RWPE2 (cell line): ENCODE results near the gene SCUBE1.

Source experiments
- ATAC-seq: fragments of 200-7000 bp; cut with Tn5 transposase; 3 replicates; pipeline ENCODE4 v1.9.1; 2021; ENCODE audit warnings: low read depth
- DNase-seq: peaks from one replicate; pipeline ENCODE4 v3.0.0-alpha.2; 2020; ENCODE audit warnings: low spot score
- H3K27ac ChIP-seq: fragments of 450-650 bp; 2 replicates; pipeline ENCODE4 v1.5.1; 2017; ENCODE audit warnings: mild to moderate bottlenecking; ENCODE audit not compliant: poor library complexity, severe bottlenecking
- H3K27me3 ChIP-seq: fragments of 250-450 bp; sonication (Bioruptor Pico); 2 replicates; pipeline ENCODE4 v1.5.1; 2021; ENCODE audit warnings: mild to moderate bottlenecking, moderate library complexity; ENCODE audit not compliant: insufficient read depth, poor library complexity, severe bottlenecking
- H3K36me3 ChIP-seq: fragments of 250-450 bp; sonication (Bioruptor Pico); 2 replicates; pipeline ENCODE4 v1.5.1; 2020; ENCODE audit warnings: low read depth, mild to moderate bottlenecking, moderate library complexity
- H3K4me1 ChIP-seq: fragments of 250-450 bp; sonication (Bioruptor Pico); 2 replicates; pipeline ENCODE4 v1.5.1; 2021; ENCODE audit warnings: mild to moderate bottlenecking, moderate library complexity; ENCODE audit not compliant: insufficient read depth, poor library complexity, severe bottlenecking
- H3K4me3 ChIP-seq: fragments of 250-450 bp; sonication (Bioruptor Pico); 2 replicates; pipeline ENCODE4 v1.5.1; 2021; ENCODE audit warnings: mild to moderate bottlenecking, moderate library complexity; ENCODE audit not compliant: severe bottlenecking
- H3K9me3 ChIP-seq: fragments of 250-450 bp; sonication (Bioruptor Pico); 2 replicates; pipeline ENCODE4 v1.5.1; 2021; ENCODE audit warnings: mild to moderate bottlenecking, moderate library complexity; ENCODE audit not compliant: severe bottlenecking
- CTCF ChIP-seq: fragments of 450-650 bp; IDR thresholded peaks from one replicate; pipeline ENCODE4 v1.5.1; 2017; ENCODE audit warnings: mild to moderate bottlenecking, moderate library complexity; ENCODE audit not compliant: poor library complexity, severe bottlenecking

The SCUBE1 gene

DNA sequence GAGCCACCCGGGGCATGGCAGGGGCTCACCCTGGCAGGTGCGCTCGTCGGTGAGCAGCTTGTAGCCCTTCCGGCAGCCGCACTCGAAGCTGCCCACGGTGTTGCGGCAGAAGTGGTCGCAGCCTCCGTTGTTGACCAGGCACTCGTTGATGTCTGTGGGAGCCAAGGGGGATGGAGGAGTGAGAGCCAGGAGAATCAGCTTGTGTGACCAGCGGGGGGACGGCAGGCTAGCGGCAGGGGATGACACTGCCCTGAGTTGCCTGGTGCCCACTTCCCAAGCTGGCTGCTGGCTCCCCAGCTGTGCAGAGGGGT lies 111.5 kb downstream of the SCUBE1 start:
- ATAC-seq, result no peak
- Histone ChIP-seq H3K27ac (no peak overlapping the region), H3K36me3 (no peaks in the 10 kb centered on the region), H3K4me1 (no peaks in the 10 kb centered on the region), H3K9me3 (no peaks in the 10 kb centered on the region), H3K27me3 (no peaks in the 10 kb centered on the region), H3K4me3 (no peak overlapping the region)
- TF ChIP-seq CTCF, result no peak
- no peak for DNase-seq

- no peak overlapping the region for H3K27ac ChIP-seq
- peak; percentile 46; the same call in 2 of the 3 replicates for ATAC-seq
- no peak overlapping the region for H3K4me3 ChIP-seq
- H3K4me1 ChIP-seq, result no peaks in the 10 kb centered on the region
- DNase-seq, result no peak
- H3K27me3 ChIP-seq, result no peaks in the 10 kb centered on the region
- H3K36me3 ChIP-seq, result no peaks in the 10 kb centered on the region
- no peaks in the 10 kb centered on the region for H3K9me3 ChIP-seq
- peak; percentile 86 for TF ChIP-seq CTCF
Measured at GRCh38 chr22:43230971-43231723, 112.0 kb downstream of the SCUBE1 start.

DNA sequence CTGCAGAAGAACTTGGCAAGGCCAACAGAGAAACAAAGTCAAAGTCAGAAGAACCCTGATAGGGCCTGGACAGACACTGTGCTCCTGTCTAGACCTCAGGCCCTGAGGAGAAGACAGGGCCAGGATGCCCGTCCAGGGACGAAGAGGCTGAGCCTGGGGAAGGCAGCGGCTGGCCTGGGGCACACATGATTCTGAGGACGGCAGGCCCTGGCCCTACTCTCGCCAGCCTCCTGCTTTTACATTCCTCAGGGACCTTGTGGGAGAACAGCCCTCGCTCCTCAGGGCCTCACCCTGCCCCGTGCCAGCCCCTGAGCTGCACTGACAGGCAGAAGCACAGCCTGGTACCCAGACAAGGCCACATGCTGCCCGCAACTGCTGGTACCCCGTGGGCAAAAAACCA lies 112.6 kb downstream of the SCUBE1 start:
- Histone ChIP-seq H3K27ac (no peak overlapping the region), H3K9me3 (no peaks in the 10 kb centered on the region), H3K27me3 (no peaks in the 10 kb centered on the region), H3K4me3 (no peak overlapping the region), H3K4me1 (no peaks in the 10 kb centered on the region), H3K36me3 (no peaks in the 10 kb centered on the region)
- no peak for TF ChIP-seq CTCF
- no peak for ATAC-seq
- DNase-seq, result no peak

- H3K27ac ChIP-seq, result no peak overlapping the region
- no peaks in the 10 kb centered on the region for H3K36me3 ChIP-seq
- no peak for DNase-seq
- no peak overlapping the region for H3K4me3 ChIP-seq
- H3K4me1 ChIP-seq, result no peaks in the 10 kb centered on the region
- no peak for ATAC-seq
- TF ChIP-seq CTCF, result no peak
- no peaks in the 10 kb centered on the region for H3K9me3 ChIP-seq
- no peaks in the 10 kb centered on the region for H3K27me3 ChIP-seq
Measured at GRCh38 chr22:43228863-43229262, 114.3 kb downstream of the SCUBE1 start.

DNA sequence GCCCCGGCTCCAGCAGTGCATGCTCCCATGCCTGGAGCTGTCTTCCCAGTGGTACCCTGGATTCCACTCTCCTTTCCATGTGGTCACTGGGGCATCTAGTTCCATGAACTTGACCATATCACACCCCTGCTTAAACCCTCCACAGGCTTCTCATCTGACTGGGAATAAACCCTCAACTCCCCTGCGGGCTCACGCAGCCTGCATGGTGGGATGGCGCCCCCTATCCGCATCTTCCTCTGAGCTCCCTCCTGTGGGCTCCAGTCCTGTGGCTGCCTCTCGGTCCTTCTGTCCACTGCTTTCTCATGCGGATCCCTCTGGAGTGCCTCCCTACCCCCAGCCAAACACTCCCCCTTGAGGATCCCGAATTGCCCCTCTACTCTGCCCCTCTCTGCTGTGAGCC lies 114.8 kb downstream of the SCUBE1 start:
- DNase-seq, result no peak
- ATAC-seq, result no peak
- Histone ChIP-seq H3K27me3 (no peaks in the 10 kb centered on the region), H3K36me3 (no peaks in the 10 kb centered on the region), H3K9me3 (no peaks in the 10 kb centered on the region), H3K4me1 (no peaks in the 10 kb centered on the region), H3K27ac (no peak overlapping the region), H3K4me3 (no peak overlapping the region)
- TF ChIP-seq CTCF, result peak; percentile 29
